ENCODE measurements around the gene DZANK1. TPM values are rescaled to one million over a fixed set of nuclear protein-coding genes. Genes with fewer than 3 reads are reported as not detected.

Gene DZANK1
- total and polyA plus RNA-seq, 8 donors = 2.0 to 10.8 (median 8.3) TPM

DNA sequence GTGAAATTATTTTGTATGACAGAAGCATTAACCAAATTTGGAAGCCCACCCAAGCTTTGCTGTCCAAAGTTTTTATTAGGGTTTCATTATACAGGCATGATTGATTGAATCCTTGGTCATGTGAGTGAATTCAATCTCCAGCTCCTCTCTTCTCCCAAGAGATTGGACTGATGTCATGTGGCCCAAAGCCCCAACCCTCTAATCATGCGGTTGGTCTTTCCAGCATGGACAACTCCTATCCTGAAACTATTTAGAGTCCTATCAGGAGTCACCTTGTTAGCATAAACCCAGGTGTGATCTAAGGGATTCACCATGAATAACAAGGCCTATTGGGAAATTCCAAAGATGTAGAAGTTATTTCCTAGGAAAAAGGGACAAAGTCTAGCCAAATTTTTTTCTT is 11.0 kb upstream of the DZANK1 start:
- intact Hi-C loops (cut with DNase I) = no loop called here
- Histone ChIP-seq H3K27ac (no peak overlapping the region), H3K4me1 (no peaks in the 10 kb centered on the region), H3K27me3 (no peaks in the 10 kb centered on the region), H3K9me3 (no peaks in the 10 kb centered on the region), H3K4me3 (no peak overlapping the region), H3K36me3 (peaks cover 0 to 97% of the 10 kb centered on the region in 2 donors)
- DNase-seq (no peak), ATAC-seq (no peak)
- TF ChIP-seq CTCF (IDR thresholded peaks at IDR 0.05) = no peak

- H3K4me3 ChIP-seq = no peak overlapping the region
- no peak overlapping the region for H3K27ac ChIP-seq
- intact Hi-C loops (cut with DNase I) = no loop called here
- no peaks in the 10 kb centered on the region for H3K4me1 ChIP-seq
- H3K36me3 ChIP-seq = peaks cover 0 to 95% of the 10 kb centered on the region in 2 donors
- H3K9me3 ChIP-seq = no peaks in the 10 kb centered on the region
- no peaks in the 10 kb centered on the region for H3K27me3 ChIP-seq
- no peak for TF ChIP-seq CTCF (IDR thresholded peaks at IDR 0.05)
- DNase-seq = no peak
- no peak for ATAC-seq
Observed at GRCh38 chr20:18477218-18477617, 10.4 kb upstream of the DZANK1 start.

- DNase-seq (no peak), ATAC-seq (peak; percentile 72)
- Histone ChIP-seq H3K4me1 (peaks cover 4 to 19% of the 10 kb centered on the region in 2 donors), H3K36me3 (peaks cover 0 to 23% of the 10 kb centered on the region in 2 donors), H3K4me3 (peak overlapping the region; percentile 67 to 83), H3K9me3 (no peaks in the 10 kb centered on the region), H3K27ac (peak overlapping the region in 1 of 2 donors; percentile 45), H3K27me3 (no peaks in the 10 kb centered on the region)
- intact Hi-C loops (cut with DNase I) = no loop called here
- no peak for TF ChIP-seq CTCF (IDR thresholded peaks at IDR 0.05)
Observed at GRCh38 chr20:18466574-18466893, 296 bp downstream of the DZANK1 start.

GRCh38 chr20:18465536-18466200 is 1.2 kb downstream of the DZANK1 start:
- Histone ChIP-seq H3K27ac (no peak overlapping the region), H3K4me1 (peaks cover 4 to 19% of the 10 kb centered on the region in 2 donors), H3K9me3 (no peaks in the 10 kb centered on the region), H3K27me3 (no peaks in the 10 kb centered on the region), H3K36me3 (peaks cover 0 to 15% of the 10 kb centered on the region in 2 donors), H3K4me3 (no peak overlapping the region)
- intact Hi-C loops (cut with DNase I) = no loop called here
- DNase-seq = no peak
- ATAC-seq = no peak
- no peak for TF ChIP-seq CTCF (IDR thresholded peaks at IDR 0.05)

DNA sequence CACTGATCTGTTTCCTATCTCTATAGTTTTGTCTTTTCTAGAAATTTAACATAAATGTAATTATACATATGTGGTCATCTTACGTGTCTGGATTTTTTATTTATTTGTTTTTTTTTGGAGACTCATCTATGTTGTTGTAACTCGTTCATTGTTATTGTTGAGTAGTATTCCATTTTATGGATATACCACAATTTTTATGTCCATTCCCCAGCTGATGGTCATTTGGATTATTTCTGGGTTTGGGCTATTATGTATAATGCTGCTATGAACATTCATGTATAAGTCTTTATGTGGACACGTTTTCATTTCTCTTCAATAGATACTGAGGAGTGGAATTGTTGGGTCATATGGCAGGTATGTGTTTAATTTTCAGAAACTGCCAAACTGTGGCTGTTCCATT is 10.2 kb downstream of the DZANK1 start:
- Histone ChIP-seq H3K27ac (no peak overlapping the region), H3K9me3 (peaks cover 0 to 3% of the 10 kb centered on the region in 2 donors), H3K4me1 (no peaks in the 10 kb centered on the region), H3K27me3 (no peaks in the 10 kb centered on the region), H3K36me3 (no peaks in the 10 kb centered on the region), H3K4me3 (no peak overlapping the region)
- intact Hi-C loops (cut with DNase I) = no loop called here
- no peak for TF ChIP-seq CTCF (IDR thresholded peaks at IDR 0.05)
- no peak for ATAC-seq
- no peak for DNase-seq
